NB4 (cell line): ENCODE results near the gene CACNA1D.

ENCODE experiments used
- DNase-seq: peaks from one replicate; pipeline ENCODE4 v3.0.0; 2010; ENCODE audit warnings: low read depth
- H3K4me3 ChIP-seq: one replicate; pipeline ENCODE4 v1.5.1; 2011; ENCODE audit warnings: mild to moderate bottlenecking, low read depth, low read length, moderate library complexity
- CTCF ChIP-seq: IDR thresholded peaks from one replicate; pipeline ENCODE4 v1.5.1; 2012; ENCODE audit warnings: low read depth, low read length
- MAX ChIP-seq: IDR thresholded peaks from 2 replicates; pipeline ENCODE4 v1.6.1; 2011; ENCODE audit warnings: low read depth, low read length
- MYC ChIP-seq: IDR thresholded peaks from 2 replicates; pipeline ENCODE4 v1.6.1; 2011; ENCODE audit warnings: low read depth, low read length
- POLR2A ChIP-seq: IDR thresholded peaks from 2 replicates; pipeline ENCODE4 v1.6.1; 2011; ENCODE audit warnings: mild to moderate bottlenecking; ENCODE audit not compliant: insufficient read length; ENCODE audit errors: extremely low read depth

The CACNA1D gene

DNA sequence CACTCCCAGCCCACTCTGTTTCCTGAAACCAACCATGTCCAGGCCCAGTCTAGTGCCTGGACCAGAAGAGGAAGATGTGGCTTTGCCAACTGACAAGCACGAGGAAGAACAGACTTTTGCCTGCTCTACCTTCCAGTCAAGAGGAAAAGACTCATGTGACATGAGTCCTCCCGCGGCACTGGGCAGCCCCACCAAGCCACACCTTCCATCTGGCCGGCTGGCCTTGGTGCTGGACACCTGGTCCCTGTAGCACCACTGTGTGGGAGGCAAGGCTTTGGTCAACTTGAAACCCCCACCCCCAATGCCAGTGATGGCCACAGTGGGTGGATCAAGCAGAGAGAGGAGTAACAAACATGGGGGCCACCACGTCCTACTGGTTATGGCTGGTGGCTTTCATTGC lies 339.3 kb downstream of the CACNA1D start:
- TF ChIP-seq CTCF (no peak), POLR2A (no peak), MAX (no peak), MYC (no peak)
- no peak overlapping the region for H3K4me3 ChIP-seq
- no peak for DNase-seq

- peak; percentile 53 for DNase-seq
- TF ChIP-seq POLR2A (no peak), CTCF (no peak), MAX (no peak), MYC (no peak)
- H3K4me3 ChIP-seq: no peak overlapping the region
Observed at GRCh38 chr3:53834429-53835095, 340.2 kb downstream of the CACNA1D start.

DNA sequence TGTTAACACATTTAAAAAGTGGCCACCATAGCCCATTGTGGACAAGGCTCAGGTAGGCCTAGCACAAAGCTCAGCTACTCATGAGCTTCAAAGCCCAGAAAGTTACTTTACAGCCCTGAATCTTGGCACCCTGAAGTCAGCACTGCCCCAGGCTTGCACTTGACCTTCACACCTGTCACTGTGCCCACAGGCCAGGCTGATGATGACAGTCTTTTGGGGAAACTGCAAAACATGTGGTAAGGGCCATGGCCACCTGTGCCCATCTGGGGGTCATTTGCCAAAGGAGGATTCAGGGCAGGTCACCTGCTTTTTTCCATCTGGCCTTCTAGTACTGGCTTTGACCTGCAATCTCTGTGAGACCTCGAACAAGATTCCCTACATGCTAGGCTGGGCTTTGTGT lies 340.8 kb downstream of the CACNA1D start:
- TF ChIP-seq MAX (no peak), POLR2A (no peak), MYC (no peak), CTCF (no peak)
- no peak for DNase-seq
- no peak overlapping the region for H3K4me3 ChIP-seq

- H3K4me3 ChIP-seq: no peak overlapping the region
- TF ChIP-seq MAX (no peak), CTCF (no peak), POLR2A (no peak), MYC (no peak)
- no peak for DNase-seq
Observed at GRCh38 chr3:53836084-53836872, 341.9 kb downstream of the CACNA1D start.

DNA sequence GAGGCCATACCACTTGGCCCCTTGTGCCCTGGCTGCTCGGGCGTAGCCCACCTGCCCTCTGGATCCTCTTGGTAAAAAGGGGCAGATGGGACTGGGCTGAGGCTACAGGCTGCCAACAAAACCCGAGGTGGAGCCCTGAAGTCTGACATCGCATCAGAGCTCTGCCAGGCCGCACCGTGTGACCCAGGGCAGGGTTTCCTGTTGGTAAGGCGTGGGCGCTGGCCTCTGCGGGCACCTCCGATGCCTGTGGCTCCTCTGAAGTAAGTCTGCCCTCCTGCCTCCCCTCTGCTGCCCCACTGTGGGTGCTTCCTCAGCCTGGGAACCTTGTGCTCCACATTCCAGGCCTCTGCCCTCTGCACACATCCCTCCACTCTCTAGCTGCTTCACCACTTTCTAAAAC lies 342.9 kb downstream of the CACNA1D start:
- no peak for DNase-seq
- TF ChIP-seq POLR2A (no peak), CTCF (no peak), MYC (no peak), MAX (no peak)
- H3K4me3 ChIP-seq: no peak overlapping the region
